K562 (cell line): Measurements from ENCODE around the gene TANC1.

Source experiments
- EP300 ChIP-seq: IDR thresholded peaks from 2 replicates; pipeline ENCODE4 v1.6.1; 2012; ENCODE audit warnings: low read length, improper control_type of control experiment
- EZH2 ChIP-seq: IDR thresholded peaks from 2 replicates; pipeline ENCODE4 v1.6.1; 2012; ENCODE audit warnings: low read depth, mild to moderate bottlenecking, inconsistent platforms, low read length, borderline replicate concordance
- GABPB1 ChIP-seq: sonication (generic); formaldehyde crosslinking; IDR thresholded peaks from 2 replicates; pipeline ENCODE4 v1.8.0; 2022; ENCODE audit warnings: mild to moderate bottlenecking, missing genetic modification reagents
- MTA2 ChIP-seq: fragments of 450-650 bp; IDR thresholded peaks from 2 replicates; pipeline ENCODE4 v1.6.1; 2016; ENCODE audit warnings: low read depth
- POLR2A ChIP-seq: fragments of 450-650 bp; conservative IDR thresholded peaks from 2 replicates; pipeline ENCODE4 v1.6.1; 2016
- RAD21 ChIP-seq, 2 experiments: fragments of 250-450 bp in 1 of 2; fragments of 450-650 bp in 1 of 2; sonication (Bioruptor Pico) in 1 of 2; formaldehyde crosslinking in 1 of 2; IDR thresholded peaks in 1 of 2; conservative IDR thresholded peaks in 1 of 2; 2 replicates each; pipeline versions ENCODE4 v1.4.0 to v1.8.0; 2020 to 2022; ENCODE audit warnings: mild to moderate bottlenecking in 2 of 2, moderate library complexity in 1 of 2
- ZFP36 ChIP-seq: fragments of 150-350 bp; IDR thresholded peaks from 2 replicates; pipeline ENCODE4 v1.6.1; 2018; ENCODE audit warnings: low read length, low read depth; ENCODE audit not compliant: partially characterized antibody
- TF ChIP-seq, protein P1 (sequence below), 3 experiments: IDR thresholded peaks in 2 of 3; conservative IDR thresholded peaks in 1 of 3; 2 replicates each; pipeline ENCODE4 v1.5.1; 2011 to 2012; ENCODE audit warnings: low read length in 3 of 3, mild to moderate bottlenecking in 3 of 3, control low read depth in 2 of 3, improper control_type of control experiment in 1 of 3, inconsistent platforms in 1 of 3, low read depth in 1 of 3, mixed read lengths in 1 of 3, moderate library complexity in 1 of 3; ENCODE audit not compliant: insufficient read depth in 2 of 3

DNA sequence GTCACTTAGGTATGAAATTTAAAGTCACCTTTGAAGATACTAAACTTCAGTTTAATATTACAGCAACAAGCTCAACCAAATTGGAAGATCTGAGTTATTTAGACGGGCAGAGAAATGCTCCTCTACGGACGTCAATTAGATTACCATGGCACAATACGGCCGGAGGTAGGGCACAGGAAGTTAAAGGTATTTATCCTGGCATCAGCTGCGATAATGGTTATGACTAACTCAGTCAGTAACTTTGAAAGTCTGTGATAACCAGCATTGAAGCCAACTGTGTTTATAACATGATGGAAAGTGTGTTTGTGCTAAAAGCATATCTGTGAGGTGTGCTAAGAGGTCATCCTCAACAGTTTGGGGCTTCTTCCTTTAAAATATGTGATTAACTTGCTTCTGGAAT lies 200.7 kb downstream of the TANC1 start:
- no peak for TF ChIP-seq EP300
- no peak for TF ChIP-seq POLR2A
- no peak for TF ChIP-seq ZFP36
- TF ChIP-seq RAD21 (CRISPR knock-in tag; conservative IDR thresholded peaks at IDR 0.05 in 1 of 2, IDR thresholded peaks at IDR 0.05 in 1 of 2), result no peak
- no peak for TF ChIP-seq EZH2
- no peak for TF ChIP-seq GABPB1 (CRISPR knock-in tag)
- no peak for TF ChIP-seq MTA2
- TF ChIP-seq, protein P1, sequence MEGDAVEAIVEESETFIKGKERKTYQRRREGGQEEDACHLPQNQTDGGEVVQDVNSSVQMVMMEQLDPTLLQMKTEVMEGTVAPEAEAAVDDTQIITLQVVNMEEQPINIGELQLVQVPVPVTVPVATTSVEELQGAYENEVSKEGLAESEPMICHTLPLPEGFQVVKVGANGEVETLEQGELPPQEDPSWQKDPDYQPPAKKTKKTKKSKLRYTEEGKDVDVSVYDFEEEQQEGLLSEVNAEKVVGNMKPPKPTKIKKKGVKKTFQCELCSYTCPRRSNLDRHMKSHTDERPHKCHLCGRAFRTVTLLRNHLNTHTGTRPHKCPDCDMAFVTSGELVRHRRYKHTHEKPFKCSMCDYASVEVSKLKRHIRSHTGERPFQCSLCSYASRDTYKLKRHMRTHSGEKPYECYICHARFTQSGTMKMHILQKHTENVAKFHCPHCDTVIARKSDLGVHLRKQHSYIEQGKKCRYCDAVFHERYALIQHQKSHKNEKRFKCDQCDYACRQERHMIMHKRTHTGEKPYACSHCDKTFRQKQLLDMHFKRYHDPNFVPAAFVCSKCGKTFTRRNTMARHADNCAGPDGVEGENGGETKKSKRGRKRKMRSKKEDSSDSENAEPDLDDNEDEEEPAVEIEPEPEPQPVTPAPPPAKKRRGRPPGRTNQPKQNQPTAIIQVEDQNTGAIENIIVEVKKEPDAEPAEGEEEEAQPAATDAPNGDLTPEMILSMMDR (IDR thresholded peaks at IDR 0.05 in 2 of 3, conservative IDR thresholded peaks at IDR 0.05 in 1 of 3; ENCODE audit: insufficient read depth in 2 of 3, low read depth in 1 of 3, low read length in 3 of 3), result no peak
